Epidermal melanocyte (primary cell): Measurements from ENCODE around the gene FBXW7.

Experiments
- DNase-seq: peaks from one replicate; pipeline ENCODE4 v3.0.0; 2011; ENCODE audit warnings: low spot score; ENCODE audit not compliant: insufficient read length

Gene FBXW7

DNA sequence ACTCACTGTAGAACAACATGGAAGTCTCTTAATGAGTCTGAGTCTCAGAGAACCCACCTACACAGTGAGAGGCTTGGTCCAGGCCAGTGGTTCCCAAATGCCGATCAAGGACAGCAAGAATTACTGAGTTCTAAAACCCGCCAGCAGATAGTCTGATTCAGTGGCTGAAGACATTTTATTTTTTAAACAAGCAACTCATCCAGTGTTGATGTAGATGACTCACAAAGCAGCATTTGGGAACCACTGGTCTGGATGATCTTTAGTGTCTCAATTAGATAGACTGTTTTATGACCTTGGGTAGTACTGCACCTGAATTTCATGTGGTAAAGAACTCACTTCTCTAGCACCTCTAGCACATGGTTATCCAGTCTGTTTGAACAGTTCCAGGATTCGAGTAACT lies 193.6 kb downstream of the FBXW7 start:
- DNase-seq, result no peak

DNA sequence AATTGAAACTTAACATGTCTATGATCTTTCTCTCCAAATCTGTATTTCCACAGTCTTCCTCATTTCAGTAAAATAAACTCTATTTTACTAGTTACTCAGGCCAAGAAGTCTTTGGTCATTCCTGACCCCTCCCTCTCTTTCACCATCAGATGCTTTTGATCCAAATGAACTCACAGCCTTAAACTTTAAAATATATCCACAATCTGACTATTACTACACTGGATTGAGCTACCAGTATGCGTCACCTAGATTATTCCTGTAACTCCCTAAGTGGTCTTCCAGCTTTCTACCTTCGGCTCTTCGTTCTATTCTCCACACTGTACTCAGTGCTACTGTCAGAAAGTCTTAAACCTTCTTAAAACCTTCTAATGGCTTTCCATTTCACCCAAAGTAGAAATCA lies 195.1 kb downstream of the FBXW7 start:
- DNase-seq, result no peak

DNA sequence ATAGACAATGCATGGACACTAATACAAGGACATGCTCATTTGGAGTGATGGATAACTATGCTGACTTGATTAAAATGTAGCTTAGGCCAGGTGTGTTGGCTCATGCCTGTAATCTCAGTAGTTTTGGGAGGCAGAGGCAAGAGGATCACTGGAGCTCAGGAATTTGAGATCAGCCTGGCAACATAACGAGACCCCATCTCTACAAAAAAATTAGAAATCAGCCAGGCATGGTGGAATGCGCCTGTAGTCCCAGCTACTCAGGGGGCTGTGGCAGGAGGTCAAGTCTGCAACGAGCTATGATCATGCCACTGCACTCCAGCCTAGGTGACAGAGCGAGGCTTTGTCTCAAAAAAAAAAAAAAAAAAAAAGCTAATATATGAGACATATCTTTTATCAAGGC lies 196.3 kb downstream of the FBXW7 start:
- DNase-seq, result no peak

DNA sequence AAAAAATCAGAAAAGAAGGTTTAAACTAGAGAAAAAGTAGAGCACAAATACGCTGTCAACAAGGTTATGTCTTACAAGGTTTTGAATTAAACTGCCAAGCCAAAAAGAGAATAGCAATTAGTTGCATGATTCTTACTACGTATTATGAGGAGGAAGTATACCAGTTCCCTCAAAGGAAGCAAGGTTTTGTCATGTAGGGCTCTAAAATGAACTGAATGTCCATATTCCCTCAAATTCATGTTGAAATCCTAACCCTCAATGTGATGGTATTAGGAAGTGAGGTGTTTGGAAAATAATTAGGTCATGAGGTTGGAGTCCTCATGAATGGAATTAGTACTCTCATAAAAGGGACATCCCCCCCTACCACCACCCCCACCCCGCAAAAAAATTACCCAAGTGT lies 201.0 kb downstream of the FBXW7 start:
- DNase-seq, result no peak

DNA sequence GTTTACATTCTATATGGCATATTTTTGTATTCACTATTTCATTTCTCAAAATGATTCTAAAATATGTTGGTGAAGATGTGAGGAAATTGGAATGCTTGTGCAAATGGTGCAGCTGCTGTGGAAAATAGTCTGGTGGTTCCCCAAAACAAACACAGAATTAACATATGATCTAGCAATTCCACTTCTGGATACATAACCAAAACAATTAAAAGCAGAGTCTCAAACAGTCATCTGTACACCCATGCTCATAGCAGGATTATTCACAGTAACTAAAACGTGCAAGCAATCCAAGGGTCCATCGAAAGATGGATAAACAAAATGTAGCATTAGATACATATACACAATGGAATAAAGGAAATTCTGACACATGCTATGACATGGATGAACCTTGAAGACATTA lies 204.8 kb downstream of the FBXW7 start:
- DNase-seq, result no peak

DNA sequence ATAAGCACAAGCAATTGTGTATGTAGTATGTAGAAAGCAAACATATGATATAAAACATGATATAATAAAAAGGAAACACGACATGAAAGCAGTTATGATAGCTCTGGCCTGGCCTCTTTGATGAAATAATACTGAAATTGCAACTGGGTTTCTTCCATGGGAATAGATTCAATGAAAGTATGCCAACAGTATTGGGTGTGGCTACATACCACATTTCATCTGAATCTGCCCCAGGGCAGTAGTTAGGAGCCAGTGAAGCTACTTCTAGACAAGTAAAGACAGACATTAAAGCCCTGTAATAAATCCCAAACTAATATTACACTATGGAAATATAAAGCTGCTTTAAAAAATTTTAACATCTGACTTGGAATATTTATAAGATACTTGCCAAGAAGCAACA lies 207.3 kb downstream of the FBXW7 start:
- no peak for DNase-seq

DNA sequence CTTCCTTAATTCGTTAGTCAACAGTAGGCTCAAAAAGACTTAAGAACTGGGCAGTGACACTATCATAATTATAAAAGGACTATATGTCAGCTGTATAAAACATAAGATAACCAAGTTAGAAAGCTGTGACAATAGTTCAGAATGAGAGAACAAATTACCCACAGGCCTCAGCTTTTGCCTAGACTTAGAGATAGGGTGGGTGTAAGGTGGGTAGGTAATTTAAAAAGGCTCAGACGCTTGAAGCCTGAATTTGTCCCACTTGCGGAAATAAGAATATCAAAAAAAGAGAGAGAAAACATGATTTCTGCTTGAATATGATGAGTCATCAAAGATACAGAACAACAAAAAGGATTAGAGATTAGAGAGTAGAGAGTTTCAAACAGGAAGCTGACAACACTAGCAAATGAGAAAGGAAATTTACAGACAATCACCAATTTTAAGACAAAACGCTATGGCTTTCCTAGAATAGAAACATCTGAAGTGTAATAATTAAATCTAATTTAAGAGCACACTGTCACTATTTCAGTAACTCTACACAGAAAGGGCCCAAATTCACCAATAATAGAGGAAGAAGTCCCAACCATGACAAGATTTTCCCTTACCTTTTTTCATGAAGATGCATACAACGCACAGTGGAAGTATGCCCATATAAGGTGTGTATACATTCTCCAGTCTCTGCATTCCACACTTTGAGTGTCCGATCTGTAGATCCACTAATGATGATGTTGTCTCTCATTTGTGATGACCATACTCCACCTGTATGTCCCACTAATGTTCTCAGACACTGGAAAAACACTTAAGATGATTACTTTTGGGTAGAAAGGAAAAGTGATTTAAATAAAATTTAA lies 208.1 kb downstream of the FBXW7 start:
- DNase-seq, result no peak

DNA sequence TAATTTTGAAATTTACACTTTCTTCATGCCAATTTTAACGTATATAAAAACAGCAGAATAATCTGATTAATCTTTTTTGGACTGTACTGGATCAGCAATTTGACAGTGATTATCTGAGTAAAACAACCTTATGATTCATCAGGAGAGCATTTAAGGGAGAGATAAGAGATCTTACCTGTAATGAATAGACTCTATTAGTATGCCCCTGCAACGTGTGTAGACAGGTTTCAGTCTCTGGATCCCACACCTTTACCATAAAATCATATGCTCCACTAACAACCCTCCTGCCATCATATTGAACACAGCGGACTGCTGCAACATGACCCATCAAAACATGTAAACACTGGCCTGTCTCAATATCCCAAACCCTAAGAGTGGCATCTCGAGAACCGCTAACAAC lies 210.1 kb downstream of the FBXW7 start:
- no peak for DNase-seq

DNA sequence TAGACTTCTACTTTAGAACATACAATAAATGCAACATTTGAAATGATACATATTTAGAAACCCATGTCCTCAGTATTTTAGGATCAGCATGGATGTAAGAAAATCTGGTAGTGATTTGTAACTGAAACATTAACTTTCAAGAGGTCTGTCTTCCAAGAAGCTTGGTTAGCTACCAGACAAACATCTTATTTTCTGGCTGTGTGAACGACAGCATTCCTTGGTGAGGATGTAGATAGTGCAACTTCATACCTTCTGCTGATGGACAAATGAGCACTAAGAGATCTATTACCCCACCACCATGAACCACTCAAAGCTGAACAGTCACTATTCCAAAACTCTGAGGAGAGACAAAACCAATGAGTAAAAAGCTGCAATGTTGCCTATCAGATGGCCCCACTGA lies 212.7 kb downstream of the FBXW7 start:
- DNase-seq, result no peak

DNA sequence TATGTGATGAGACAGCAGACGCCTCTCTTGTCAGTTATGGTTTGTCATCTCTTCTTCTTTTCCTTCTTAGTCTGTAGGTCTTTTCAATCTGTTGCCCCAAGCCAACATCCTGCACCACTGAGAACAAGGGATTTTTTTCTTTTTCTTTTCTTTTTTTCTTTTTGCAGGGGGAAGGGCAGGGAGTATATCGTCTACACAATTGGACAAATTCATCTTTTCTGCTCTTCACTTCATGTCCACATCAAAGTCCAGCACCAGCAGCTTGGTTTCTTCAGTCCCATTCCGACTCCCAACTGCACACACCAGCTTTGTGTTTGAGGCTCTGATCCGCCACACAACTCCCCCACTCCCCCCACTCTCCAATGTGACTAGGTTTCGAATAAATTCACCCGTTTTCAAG lies 213.2 kb downstream of the FBXW7 start:
- DNase-seq, result no peak

DNA sequence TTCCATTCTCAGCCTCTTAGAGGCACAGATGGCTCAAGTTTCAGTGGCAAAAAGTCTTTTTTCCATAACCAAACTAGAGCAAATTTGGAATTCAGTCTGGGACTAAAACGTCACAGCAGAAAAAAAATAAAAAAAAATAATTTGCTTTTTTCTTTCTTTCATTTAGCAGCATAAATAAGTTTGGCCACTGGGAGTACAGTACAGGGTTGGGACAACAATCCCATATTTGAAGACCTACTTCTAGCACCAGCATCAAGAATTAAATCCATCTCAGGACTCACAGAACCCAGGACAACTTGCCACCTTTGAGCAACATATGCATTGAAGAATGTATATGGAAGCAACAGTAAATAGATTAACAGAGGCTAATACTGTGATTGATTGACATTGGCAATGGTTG lies 214.0 kb downstream of the FBXW7 start:
- DNase-seq, result no peak

DNA sequence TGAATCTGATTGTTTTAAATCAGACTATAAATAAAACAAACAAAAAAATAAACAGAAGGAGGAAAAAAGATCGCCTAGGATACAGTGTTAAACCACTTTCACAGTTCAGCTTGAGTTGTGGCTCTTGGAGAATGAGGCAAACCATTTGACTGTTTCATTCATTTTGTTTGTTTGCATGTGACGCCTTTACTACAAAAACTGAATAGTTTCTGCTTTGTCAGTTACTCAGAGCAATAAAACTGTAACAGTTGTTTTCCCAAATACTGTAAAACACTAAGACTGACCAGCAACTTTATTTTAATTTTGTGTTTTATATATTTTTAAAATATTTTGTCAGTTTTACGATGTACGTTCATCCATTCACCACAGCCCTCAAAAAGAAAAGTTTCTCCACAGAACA lies 214.5 kb downstream of the FBXW7 start:
- DNase-seq, result no peak

DNA sequence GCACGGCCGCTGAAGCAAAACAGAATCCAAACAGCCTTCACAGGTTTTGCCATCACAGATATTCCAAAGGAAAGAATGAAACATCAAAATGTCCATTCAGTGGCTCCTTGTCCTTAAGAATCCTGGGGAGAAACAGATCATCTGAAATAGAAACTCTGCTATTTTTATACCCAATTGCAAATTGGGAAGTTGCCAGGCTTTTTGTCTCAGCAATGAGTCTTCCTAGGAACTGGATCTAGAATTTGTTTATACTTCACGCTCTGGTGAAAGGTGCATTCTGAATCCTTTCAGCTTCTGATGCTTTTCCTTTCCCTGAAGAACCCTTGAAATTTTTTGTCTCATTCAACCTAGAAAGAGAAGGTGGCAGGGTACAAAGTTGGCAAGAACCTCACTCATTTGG lies 218.9 kb downstream of the FBXW7 start:
- DNase-seq, result no peak

DNA sequence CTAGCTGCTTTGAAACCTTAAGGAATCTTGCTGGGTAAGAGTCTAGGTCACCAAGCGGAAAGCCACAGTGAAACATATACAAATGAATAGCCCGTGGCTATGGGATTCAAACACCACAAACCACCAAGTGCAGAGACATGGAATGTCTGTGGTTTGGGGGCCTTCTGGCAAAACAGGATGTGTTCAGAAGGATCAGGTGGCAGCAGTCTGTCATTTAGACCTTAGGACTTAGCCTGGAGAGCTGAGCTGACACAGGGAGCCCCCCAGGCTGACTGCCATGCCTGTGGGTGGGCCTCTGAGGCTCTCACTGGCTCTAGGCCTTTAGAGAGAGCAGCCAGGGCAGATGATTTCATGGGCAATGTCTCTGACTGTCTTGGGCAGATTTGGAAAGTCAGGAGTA lies 225.6 kb downstream of the FBXW7 start:
- DNase-seq, result no peak

DNA sequence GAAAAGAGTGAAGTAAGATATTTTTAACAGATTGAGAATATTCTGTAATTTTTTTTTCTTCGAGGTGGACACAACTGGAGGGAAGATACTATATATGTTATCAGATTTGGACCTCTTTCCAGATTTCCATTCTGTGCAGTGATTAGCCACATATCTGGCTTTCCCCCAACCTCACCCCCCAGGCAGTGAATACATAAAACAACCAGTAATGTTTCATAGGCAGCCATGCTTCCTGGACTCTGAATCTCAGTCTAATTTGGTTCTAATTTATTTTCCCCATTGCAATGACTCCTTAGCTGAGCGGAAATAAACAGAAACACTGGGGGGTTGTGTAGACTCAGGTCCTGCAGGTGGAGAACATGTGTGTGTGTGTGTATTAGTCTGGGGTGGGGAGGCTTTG lies 226.5 kb downstream of the FBXW7 start:
- DNase-seq, result no peak

DNA sequence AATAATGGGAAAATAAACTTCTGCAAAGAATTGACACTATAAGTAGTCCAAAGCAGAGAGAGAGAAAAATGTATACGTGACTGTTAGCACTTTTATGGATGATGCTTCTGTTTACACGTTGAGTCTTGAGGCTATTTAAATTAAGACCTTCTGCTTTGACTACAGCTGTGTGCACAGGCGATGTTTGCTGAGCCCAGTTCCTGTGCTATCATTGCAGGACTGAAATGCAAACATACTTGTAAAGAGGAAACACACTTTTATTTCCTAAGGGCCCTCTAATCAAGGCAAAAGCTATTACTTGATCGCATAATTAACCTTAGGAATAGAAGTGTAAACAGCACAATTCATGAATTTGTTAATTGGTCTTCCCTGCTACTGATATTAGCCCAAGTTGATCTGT lies 226.9 kb downstream of the FBXW7 start:
- no peak for DNase-seq

DNA sequence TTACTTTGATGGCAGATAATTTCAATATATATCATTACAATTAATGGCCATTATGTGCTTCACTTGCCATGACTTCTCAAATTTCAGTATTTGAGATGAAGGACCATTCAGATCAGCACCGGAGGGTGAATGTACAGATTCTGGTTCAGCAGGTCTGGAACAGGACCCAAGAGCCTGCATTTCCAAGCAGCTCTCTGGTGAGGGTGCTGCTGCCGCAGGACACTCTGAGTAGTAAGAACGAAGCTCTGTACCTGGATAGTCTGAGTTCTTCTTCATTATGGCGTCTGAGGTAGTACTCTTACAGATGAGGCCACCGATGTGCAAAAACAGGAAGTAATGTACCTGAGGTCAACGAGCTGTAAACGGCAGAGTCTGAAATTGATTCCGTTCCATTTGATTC lies 228.2 kb downstream of the FBXW7 start:
- DNase-seq, result no peak

DNA sequence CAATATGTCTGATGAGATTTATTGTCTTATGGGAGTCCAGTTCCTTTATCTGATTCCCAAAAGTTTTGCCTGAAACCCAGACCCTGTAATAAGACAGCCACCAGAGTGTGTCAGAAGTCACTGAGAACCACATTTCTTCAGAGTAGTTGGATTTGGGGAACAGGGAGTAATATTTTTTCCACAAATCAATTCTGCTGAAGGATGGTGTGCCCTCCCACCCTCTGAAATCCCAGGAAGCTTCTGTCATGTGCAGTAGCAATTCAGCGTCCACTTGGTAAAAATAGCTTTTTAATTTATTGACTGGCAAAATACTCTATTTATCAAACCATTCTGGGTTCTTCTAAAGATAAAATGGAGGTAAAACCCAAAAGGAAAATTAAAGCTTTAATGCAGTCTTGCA lies 229.4 kb downstream of the FBXW7 start:
- DNase-seq, result no peak

DNA sequence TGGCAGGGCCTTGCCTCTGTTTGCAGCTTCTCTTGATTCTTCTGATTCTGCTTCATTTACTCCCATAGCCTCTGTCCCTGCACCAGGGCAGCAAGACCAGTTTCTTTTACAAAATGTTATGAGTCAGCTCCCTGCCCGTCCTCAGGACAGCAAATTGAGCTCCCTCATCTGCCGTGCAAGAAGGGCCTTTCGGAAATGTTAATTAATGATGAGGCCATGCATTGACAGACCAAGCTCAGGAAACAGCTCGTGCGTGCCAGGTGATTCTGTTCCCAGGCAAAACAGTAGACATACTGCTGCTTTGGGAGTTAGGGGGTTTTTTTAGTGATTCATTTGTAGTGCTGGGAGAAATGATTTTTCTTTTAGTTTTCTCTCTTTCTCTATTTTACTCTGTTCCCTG lies 231.7 kb downstream of the FBXW7 start:
- no peak for DNase-seq

DNA sequence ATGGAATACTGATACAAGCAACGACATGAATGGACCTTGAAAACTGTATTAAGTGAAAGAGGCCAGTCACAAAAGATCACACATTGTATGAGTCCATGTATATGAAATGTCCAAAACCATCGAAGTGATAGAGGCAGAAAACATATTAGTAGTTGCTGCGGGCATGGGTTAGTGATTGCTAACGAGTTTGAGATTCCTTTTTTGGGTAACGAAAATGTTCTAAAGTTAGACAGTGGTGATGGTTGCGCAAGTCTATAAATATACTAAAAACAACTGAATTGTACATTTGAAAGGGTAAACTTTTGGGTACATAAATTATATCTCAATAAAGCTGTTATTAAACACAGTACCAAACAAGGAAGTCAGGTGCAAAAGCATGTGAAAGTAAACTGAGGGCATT lies 234.5 kb downstream of the FBXW7 start:
- no peak for DNase-seq

DNA sequence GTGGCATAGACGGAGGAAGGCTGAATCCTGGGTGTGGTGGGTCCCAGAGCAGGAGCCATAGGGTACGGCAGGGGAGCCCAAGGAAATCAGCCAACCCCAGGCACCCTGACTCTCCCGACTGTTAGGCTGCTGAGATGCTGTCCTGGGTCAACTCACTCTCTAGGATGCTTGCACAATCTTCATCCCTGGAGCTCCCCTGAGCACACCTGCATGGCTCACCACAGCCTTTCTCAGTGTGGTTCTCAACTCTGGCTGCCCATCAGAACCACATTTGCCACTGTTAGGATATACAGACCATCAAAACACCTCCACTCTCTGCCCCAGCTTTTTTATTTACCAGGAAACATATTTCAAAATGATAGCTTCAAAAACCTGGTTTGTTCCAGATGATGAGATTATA lies 236.3 kb downstream of the FBXW7 start:
- no peak for DNase-seq

DNA sequence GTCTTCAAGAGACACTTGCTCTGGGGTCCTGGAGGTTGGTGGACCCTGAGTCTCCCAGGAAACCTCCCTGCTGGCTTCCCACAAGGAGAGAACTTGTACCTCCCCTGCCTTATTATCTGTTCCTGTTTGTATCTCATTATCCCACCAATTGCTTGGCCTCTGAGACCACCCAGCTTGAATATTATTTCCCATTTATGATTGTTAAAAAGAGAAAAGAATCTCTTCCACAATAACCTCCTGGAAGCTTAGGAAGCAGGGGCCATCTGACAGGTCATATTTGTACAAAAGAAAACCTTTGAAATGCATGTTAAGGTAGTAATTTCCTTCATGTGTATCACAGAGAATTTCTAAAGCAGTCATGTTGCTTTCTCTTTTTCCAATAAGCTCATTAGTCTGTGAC lies 239.5 kb downstream of the FBXW7 start:
- DNase-seq, result no peak

DNA sequence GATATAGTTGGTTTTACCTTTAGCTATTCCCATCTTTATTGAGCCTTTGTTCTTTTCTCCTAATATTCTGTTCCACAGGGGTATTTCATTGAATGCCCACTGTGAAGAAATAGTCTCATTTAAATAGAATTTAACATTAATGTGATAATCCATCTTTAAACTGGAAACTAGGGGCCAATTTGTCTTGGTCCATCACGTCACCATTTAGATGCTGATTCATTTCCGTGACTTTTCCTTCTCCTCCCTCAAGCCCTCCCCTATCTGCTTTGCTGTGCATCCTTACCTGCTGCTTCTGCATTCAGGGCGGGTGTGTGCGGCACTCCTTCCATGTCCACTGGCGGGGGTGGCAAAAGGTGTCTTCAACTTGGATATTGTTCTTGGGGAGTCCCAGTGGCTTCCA lies 241.1 kb downstream of the FBXW7 start:
- DNase-seq, result no peak

DNA sequence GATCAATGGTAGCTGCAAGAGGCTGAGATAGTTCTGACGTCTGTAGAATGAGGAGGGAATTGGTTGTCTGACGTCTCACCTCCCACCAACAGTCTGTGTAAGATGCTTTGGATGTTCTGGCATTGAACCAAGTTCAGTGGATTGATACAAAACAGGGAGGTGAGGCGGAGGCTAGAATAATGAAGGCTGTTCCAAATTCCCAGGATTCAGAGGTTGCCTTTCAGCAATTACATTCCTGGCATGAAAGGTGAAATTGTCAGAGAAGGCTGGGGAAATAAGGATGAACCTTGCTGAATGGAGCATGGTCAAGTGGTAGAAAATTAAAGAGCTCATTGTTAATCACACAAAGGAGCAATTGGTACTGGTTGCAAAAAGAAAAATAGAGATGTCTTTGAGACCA lies 241.6 kb downstream of the FBXW7 start:
- no peak for DNase-seq
